ENCODE measurements around the gene EMD. TPM values are rescaled to one million over a fixed set of nuclear protein-coding genes. Genes with fewer than 3 reads are reported as not detected.
A peak's percentile ranks its signal among the peaks of the same experiment; 100 is the strongest.

The EMD gene
- total and polyA plus RNA-seq, 2 of the 13 experiments (the other 11 are each of a cell fraction or from before 2014, with no cell fraction given): 14.5 to 14.9 TPM

DNA sequence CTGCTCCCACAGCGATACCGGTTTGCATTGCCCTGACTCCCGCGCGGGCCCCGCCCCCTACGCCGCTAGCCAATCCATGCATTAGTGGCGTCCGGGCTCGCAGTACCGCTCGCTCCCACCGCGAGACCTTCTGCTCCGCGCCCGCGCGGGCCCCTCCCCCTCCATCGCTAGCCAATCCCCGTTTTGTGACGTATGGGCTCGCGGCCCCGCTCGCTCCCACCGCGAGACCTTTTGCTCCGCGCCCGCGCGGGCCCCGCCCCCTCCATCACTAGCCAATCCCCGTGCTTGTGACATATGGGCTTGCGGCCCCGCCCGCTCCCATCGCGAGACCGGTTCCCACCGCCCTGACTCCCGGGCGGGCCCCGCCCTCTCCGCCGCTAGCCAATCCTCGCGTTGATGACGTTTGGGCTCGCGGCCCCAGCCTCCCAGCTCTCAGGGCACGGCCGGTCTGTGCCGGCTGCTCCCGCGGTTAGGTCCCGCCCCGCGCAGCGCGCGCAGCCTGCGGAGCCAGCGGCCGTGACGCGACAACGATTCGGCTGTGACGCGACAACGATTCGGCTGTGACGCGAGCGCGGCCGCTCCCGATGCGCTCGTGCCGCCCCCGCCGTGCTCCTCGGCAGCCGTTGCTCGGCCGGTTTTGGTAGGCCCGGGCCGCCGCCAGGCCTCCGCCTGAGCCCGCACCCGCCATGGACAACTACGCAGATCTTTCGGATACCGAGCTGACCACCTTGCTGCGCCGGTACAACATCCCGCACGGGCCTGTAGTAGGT, at the start of gene EMD (continued):
- TF ChIP-seq ATF7-NPFF (CRISPR knock-in tag; IDR thresholded peaks at IDR 0.05; ENCODE audit: low read depth) (no peak), ZNF737 (CRISPR knock-in tag; IDR thresholded peaks at IDR 0.05; ENCODE audit: borderline replicate concordance) (no peak), RAD21 (CRISPR knock-in tag; IDR thresholded peaks at IDR 0.05) (no peak), SALL2 (CRISPR knock-in tag; IDR thresholded peaks at IDR 0.05) (no peak), ZSCAN5A (CRISPR knock-in tag; IDR thresholded peaks at IDR 0.05; ENCODE audit: borderline replicate concordance) (no peak), KDM6A (CRISPR knock-in tag; IDR thresholded peaks at IDR 0.05; ENCODE audit: low read depth) (no peak), ZNF121 (CRISPR knock-in tag; IDR thresholded peaks at IDR 0.05) (no peak), IRF9 (CRISPR knock-in tag; IDR thresholded peaks at IDR 0.05; ENCODE audit: borderline replicate concordance) (no peak), ZFYVE20 (CRISPR knock-in tag; IDR thresholded peaks at IDR 0.05; ENCODE audit: borderline replicate concordance, low read depth) (no peak), MNT (IDR thresholded peaks at IDR 0.05) (peak; percentile 8; the same call in 1 of the 2 replicates), MXD1 (CRISPR knock-in tag; IDR thresholded peaks at IDR 0.05) (no peak), ZNF672 (CRISPR knock-in tag; IDR thresholded peaks at IDR 0.05) (no peak), ARNTL (CRISPR knock-in tag; IDR thresholded peaks at IDR 0.05) (no peak), ZNF597 (CRISPR knock-in tag; IDR thresholded peaks at IDR 0.05) (no peak), IRF2 (CRISPR knock-in tag; IDR thresholded peaks at IDR 0.05) (no peak; the same call in 1 of the 2 replicates), CREB1 (IDR thresholded peaks at IDR 0.05) (peak; percentile 96), CREB1 (CRISPR knock-in tag; IDR thresholded peaks at IDR 0.05) (no peak), SCMH1 (CRISPR knock-in tag; IDR thresholded peaks at IDR 0.05; ENCODE audit: borderline replicate concordance) (no peak)
- TF ChIP-seq, protein P1, sequence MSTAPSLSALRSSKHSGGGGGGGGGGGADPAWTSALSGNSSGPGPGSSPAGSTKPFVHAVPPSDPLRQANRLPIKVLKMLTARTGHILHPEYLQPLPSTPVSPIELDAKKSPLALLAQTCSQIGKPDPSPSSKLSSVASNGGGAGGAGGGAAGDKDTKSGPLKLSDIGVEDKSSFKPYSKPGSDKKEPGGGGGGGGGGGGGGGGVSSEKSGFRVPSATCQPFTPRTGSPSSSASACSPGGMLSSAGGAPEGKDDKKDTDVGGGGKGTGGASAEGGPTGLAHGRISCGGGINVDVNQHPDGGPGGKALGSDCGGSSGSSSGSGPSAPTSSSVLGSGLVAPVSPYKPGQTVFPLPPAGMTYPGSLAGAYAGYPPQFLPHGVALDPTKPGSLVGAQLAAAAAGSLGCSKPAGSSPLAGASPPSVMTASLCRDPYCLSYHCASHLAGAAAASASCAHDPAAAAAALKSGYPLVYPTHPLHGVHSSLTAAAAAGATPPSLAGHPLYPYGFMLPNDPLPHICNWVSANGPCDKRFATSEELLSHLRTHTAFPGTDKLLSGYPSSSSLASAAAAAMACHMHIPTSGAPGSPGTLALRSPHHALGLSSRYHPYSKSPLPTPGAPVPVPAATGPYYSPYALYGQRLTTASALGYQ (CRISPR knock-in tag; IDR thresholded peaks at IDR 0.05): no peak
- TF ChIP-seq, protein P2, sequence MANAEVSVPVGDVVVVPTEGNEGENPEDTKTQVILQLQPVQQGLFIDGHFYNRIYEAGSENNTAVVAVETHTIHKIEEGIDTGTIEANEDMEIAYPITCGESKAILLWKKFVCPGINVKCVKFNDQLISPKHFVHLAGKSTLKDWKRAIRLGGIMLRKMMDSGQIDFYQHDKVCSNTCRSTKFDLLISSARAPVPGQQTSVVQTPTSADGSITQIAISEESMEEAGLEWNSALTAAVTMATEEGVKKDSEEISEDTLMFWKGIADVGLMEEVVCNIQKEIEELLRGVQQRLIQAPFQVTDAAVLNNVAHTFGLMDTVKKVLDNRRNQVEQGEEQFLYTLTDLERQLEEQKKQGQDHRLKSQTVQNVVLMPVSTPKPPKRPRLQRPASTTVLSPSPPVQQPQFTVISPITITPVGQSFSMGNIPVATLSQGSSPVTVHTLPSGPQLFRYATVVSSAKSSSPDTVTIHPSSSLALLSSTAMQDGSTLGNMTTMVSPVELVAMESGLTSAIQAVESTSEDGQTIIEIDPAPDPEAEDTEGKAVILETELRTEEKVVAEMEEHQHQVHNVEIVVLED (CRISPR knock-in tag; IDR thresholded peaks at IDR 0.05; ENCODE audit: borderline replicate concordance): peak; percentile 60; the same call in 1 of the 2 replicates
